IMR-90 (cell line): ENCODE results near the gene SKIL. TPM values are rescaled to one million over a fixed set of nuclear protein-coding genes. Genes with fewer than 3 reads are reported as not detected.

Experiments used
- ATAC-seq: fragments of 200-7000 bp; cut with Tn5 transposase; 2 replicates; pipeline ENCODE4 v1.9.1; 2020; ENCODE audit warnings: low read depth, mild to moderate bottlenecking, moderate library complexity
- BruUV-seq: library from RNA; stranded (reverse); fragments of 400-500 nt; replicated peaks from 2 replicates; lab custom pipeline; 2021; lab: Mats Ljungman, UMichigan
- CTCF ChIA-PET: fragments of 300-600 bp; formaldehyde crosslinking; extraction: SDS; loops from one replicate; lab custom pipeline; 2021; ENCODE audit warnings: antibody characterized with exemption; lab: Yijun Ruan, JAX
- POLR2A ChIA-PET: fragments of 300-600 bp; sonication (Branson Sonifier 250); formaldehyde crosslinking; loops from one replicate; lab custom pipeline; 2022; ENCODE audit warnings: antibody characterized with exemption; ENCODE audit not compliant: unreplicated experiment; lab: Charles Lee
- DNase-seq: peaks from one replicate; pipeline ENCODE4 v3.0.0; 2013
- H2AFZ ChIP-seq: replicated peaks from 2 replicates; pipeline ENCODE3; 2013; ENCODE audit warnings: low read length, mild to moderate bottlenecking; ENCODE audit not compliant: poor library complexity
- H2AK5ac ChIP-seq: 2 replicates; pipeline ENCODE4 v1.6.1; 2013; ENCODE audit warnings: low read depth, low read length, inconsistent platforms
- H2AK9ac ChIP-seq: replicated peaks from 2 replicates; pipeline ENCODE3; 2013; ENCODE audit warnings: mild to moderate bottlenecking, low read depth, low read length, moderate library complexity; ENCODE audit not compliant: poor library complexity
- H2BK120ac ChIP-seq: 2 replicates; pipeline ENCODE4 v1.6.1; 2013; ENCODE audit warnings: low read depth, low read length, inconsistent platforms
- H2BK15ac ChIP-seq: 3 replicates; pipeline ENCODE4 v1.6.1; 2013; ENCODE audit warnings: low read depth, low read length, inconsistent platforms
- H2BK20ac ChIP-seq: 2 replicates; pipeline ENCODE4 v1.6.1; 2013; ENCODE audit warnings: low read depth, mild to moderate bottlenecking, inconsistent platforms, low read length, moderate library complexity
- H2BK5ac ChIP-seq: 2 replicates; pipeline ENCODE4 v1.6.1; 2013; ENCODE audit warnings: mild to moderate bottlenecking, low read depth, low read length, inconsistent platforms; ENCODE audit not compliant: poor library complexity, severe bottlenecking
- H3K14ac ChIP-seq: replicated peaks from 2 replicates; pipeline ENCODE4 v1.6.1; 2013; ENCODE audit warnings: low read depth, low read length, inconsistent platforms
- H3K18ac ChIP-seq: 2 replicates; pipeline ENCODE4 v1.6.1; 2013; ENCODE audit warnings: low read depth, low read length, control low read depth
- H3K23ac ChIP-seq: 2 replicates; pipeline ENCODE4 v1.6.1; 2013; ENCODE audit warnings: low read depth, low read length, inconsistent platforms
- H3K27ac ChIP-seq: 2 replicates; pipeline ENCODE4 v1.5.1; 2013; ENCODE audit warnings: mild to moderate bottlenecking, control low read depth, low read length; ENCODE audit not compliant: insufficient read depth
- H3K27me3 ChIP-seq: 2 replicates; pipeline ENCODE4 v1.6.1; 2013; ENCODE audit warnings: low read length; ENCODE audit not compliant: control insufficient read depth, insufficient read depth
- H3K36me3 ChIP-seq: 2 replicates; pipeline ENCODE4 v1.6.1; 2013; ENCODE audit warnings: low read length, mixed read lengths; ENCODE audit not compliant: control insufficient read depth, insufficient read depth
- H3K4ac ChIP-seq: 2 replicates; pipeline ENCODE4 v1.6.1; 2013; ENCODE audit warnings: low read depth, low read length, inconsistent platforms
- H3K4me1 ChIP-seq: 2 replicates; pipeline ENCODE4 v1.6.1; 2013; ENCODE audit warnings: low read length, mixed read lengths; ENCODE audit not compliant: control insufficient read depth, insufficient read depth
- H3K4me2 ChIP-seq: 2 replicates; pipeline ENCODE4 v1.6.1; 2013; ENCODE audit warnings: low read depth, mild to moderate bottlenecking, control low read depth, low read length, moderate library complexity
- H3K4me3 ChIP-seq: 2 replicates; pipeline ENCODE4 v1.5.1; 2013; ENCODE audit warnings: low read depth, mild to moderate bottlenecking, control low read depth, low read length, moderate library complexity; ENCODE audit not compliant: insufficient read depth
- H3K56ac ChIP-seq: 2 replicates; pipeline ENCODE4 v1.6.1; 2013; ENCODE audit warnings: low read length, inconsistent platforms; ENCODE audit not compliant: insufficient read depth; ENCODE audit errors: extremely low read depth
- H3K79me1 ChIP-seq, 2 experiments: 2 replicates each; pipeline ENCODE4 v1.6.1; 2013; ENCODE audit warnings: low read length in 2 of 2, inconsistent platforms in 1 of 2, low read depth in 1 of 2
- H3K9ac ChIP-seq: 2 replicates; pipeline ENCODE4 v1.6.1; 2013; ENCODE audit warnings: low read depth, low read length, control low read depth
- H3K9me1 ChIP-seq: 2 replicates; pipeline ENCODE4 v1.6.1; 2013; ENCODE audit warnings: low read length, inconsistent platforms; ENCODE audit not compliant: insufficient read depth
- H3K9me3 ChIP-seq: 2 replicates; pipeline ENCODE4 v1.6.1; 2013; ENCODE audit warnings: low read length; ENCODE audit not compliant: control insufficient read depth, insufficient read depth
- H4K20me1 ChIP-seq: 2 replicates; pipeline ENCODE4 v1.6.1; 2013; ENCODE audit warnings: low read length, inconsistent platforms; ENCODE audit not compliant: insufficient read depth
- H4K5ac ChIP-seq: 2 replicates; pipeline ENCODE4 v1.6.1; 2013; ENCODE audit warnings: mild to moderate bottlenecking, low read depth, low read length, control low read depth
- H4K8ac ChIP-seq, 2 experiments: 2 replicates each; pipeline ENCODE4 v1.6.1; 2013; ENCODE audit warnings: low read depth in 2 of 2, low read length in 2 of 2, control low read depth in 1 of 2, inconsistent platforms in 1 of 2
- H4K91ac ChIP-seq: 2 replicates; pipeline ENCODE4 v1.6.1; 2013; ENCODE audit warnings: low read depth, low read length, inconsistent platforms; ENCODE audit not compliant: insufficient read depth
- BHLHE40 ChIP-seq: fragments of 150-350 bp; IDR thresholded peaks from 2 replicates; pipeline ENCODE4 v1.6.1; 2016; ENCODE audit warnings: mild to moderate bottlenecking, low read depth, low read length
- CEBPB ChIP-seq: IDR thresholded peaks from 2 replicates; pipeline ENCODE4 v1.6.1; 2012; ENCODE audit warnings: low read depth, low read length, improper control_type of control experiment
- CTCF ChIP-seq: conservative IDR thresholded peaks from 2 replicates; pipeline ENCODE4 v1.5.1; 2012; ENCODE audit warnings: mild to moderate bottlenecking, low read depth, low read length, improper control_type of control experiment
- ELK1 ChIP-seq: fragments of 150-350 bp; IDR thresholded peaks from 2 replicates; pipeline ENCODE4 v1.6.1; 2016; ENCODE audit warnings: low read depth, mild to moderate bottlenecking, low read length, moderate library complexity, borderline replicate concordance
- FOS ChIP-seq: fragments of 150-350 bp; IDR thresholded peaks from 2 replicates; pipeline ENCODE4 v1.6.1; 2016; ENCODE audit warnings: low read depth, low read length
- MAZ ChIP-seq: IDR thresholded peaks from 2 replicates; pipeline ENCODE4 v1.6.1; 2012; ENCODE audit warnings: low read depth, mild to moderate bottlenecking, low read length, improper control_type of control experiment, moderate library complexity, borderline replicate concordance
- MXI1 ChIP-seq: IDR thresholded peaks from 2 replicates; pipeline ENCODE4 v1.6.1; 2012; ENCODE audit warnings: low read depth, mild to moderate bottlenecking, low read length, moderate library complexity, borderline replicate concordance
- NFE2L2 ChIP-seq: fragments of 150-350 bp; IDR thresholded peaks from 2 replicates; pipeline ENCODE4 v1.6.1; 2016; ENCODE audit warnings: low read depth, mild to moderate bottlenecking, low read length
- POLR2A ChIP-seq: IDR thresholded peaks from 2 replicates; pipeline ENCODE4 v1.6.1; 2012; ENCODE audit warnings: mild to moderate bottlenecking, low read depth, low read length
- RAD21 ChIP-seq: IDR thresholded peaks from 2 replicates; pipeline ENCODE4 v1.6.1; 2012; ENCODE audit warnings: low read length, improper control_type of control experiment
- RCOR1 ChIP-seq: IDR thresholded peaks from 2 replicates; pipeline ENCODE4 v1.6.1; 2012; ENCODE audit warnings: mild to moderate bottlenecking, low read length, improper control_type of control experiment; ENCODE audit not compliant: insufficient replicate concordance
- RFX5 ChIP-seq: IDR thresholded peaks from 2 replicates; pipeline ENCODE4 v1.8.0; 2012; ENCODE audit warnings: low read depth, mild to moderate bottlenecking, low read length, moderate library complexity
- SMC3 ChIP-seq: fragments of 150-350 bp; IDR thresholded peaks from 2 replicates; pipeline ENCODE4 v1.6.1; 2016; ENCODE audit warnings: low read depth, mild to moderate bottlenecking, antibody characterized with exemption, low read length, moderate library complexity
- USF2 ChIP-seq: fragments of 150-350 bp; IDR thresholded peaks from 2 replicates; pipeline ENCODE4 v1.6.1; 2017; ENCODE audit warnings: mild to moderate bottlenecking, antibody characterized with exemption, low read length, low read depth
- WGBS, 2 experiments: methylation state at CpG; one replicate each; pipeline versions ENCODE4 v1.1.5 to v1.1.7; 2013; ENCODE audit warnings: missing lambda C conversion rate in 2 of 2; ENCODE audit not compliant: insufficient read length in 1 of 2; ENCODE audit errors: extremely low coverage in 2 of 2; 5-methylcytosine and 5-hydroxymethylcytosine counted together
- dilution Hi-C: fragments of 300-500 bp; cut with HindIII; formaldehyde crosslinking; loops from one replicate; pipeline ENCODE4 v1.14.3; 2018; ENCODE audit warnings: low sequenced_read_pairs; ENCODE audit not compliant: unreplicated experiment
- in situ Hi-C: fragments of 300-500 bp; cut with MboI; formaldehyde crosslinking; loops from 3 replicates; pipeline ENCODE4 v1.14.3; 2019; ENCODE audit warnings: low sequenced_read_pairs, inconsistent platforms, mixed read lengths
- intact Hi-C: fragments of 100-400 bp; cut with micrococcal nuclease; formaldehyde crosslinking; loops from 2 replicates; pipeline ENCODE4 v1.10.0; 2022
- polyA plus RNA-seq, 3 experiments: library from polyadenylated mRNA; depleted of rRNA; stranded (reverse); fragments of >200 nt; gene quantifications; 2 replicates each; pipeline ENCODE4 v1.2.3, GENCODE V29; 2012; ENCODE audit warnings: low replicate concordance in 1 of 3
- total RNA-seq: library from RNA; depleted of rRNA; stranded (reverse); fragments of >200 nt; gene quantifications from 2 replicates; pipeline ENCODE4 v1.2.3, GENCODE V29; 2012

SKIL gene
- total and polyA plus RNA-seq, 2 of the 4 experiments (the other 2 are of a cell fraction) = 9.2 to 55.9 TPM

GRCh38 chr3:170428095-170428494 is 70.6 kb downstream of the SKIL start:
- Histone ChIP-seq H4K20me1 (peaks cover 41% of the 10 kb centered on the region), H4K91ac (no peak overlapping the region), H2AFZ (no peak overlapping the region), H2BK120ac (no peak overlapping the region), H4K5ac (no peak overlapping the region), H3K56ac (no peak overlapping the region), H3K79me1 (peaks cover 9 to 51% of the 10 kb centered on the region in 2 experiments; a peak in 2 of 4 replicates), H3K14ac (no peak overlapping the region), H2BK5ac (no peak overlapping the region), H3K4me3 (no peak overlapping the region), H3K27ac (no peak overlapping the region), H3K9me1 (peaks cover 11% of the 10 kb centered on the region; the same call in 1 of the 2 replicates), H2BK20ac (no peak overlapping the region), H3K27me3 (no peaks in the 10 kb centered on the region), H3K9me3 (no peaks in the 10 kb centered on the region), H3K9ac (no peak overlapping the region), H2AK9ac (no peak overlapping the region), H3K4me2 (no peak overlapping the region), H3K36me3 (peaks cover 54% of the 10 kb centered on the region), H4K8ac (no peak overlapping the region), H3K4ac (no peak overlapping the region), H3K23ac (no peak overlapping the region), H3K4me1 (peaks cover 7% of the 10 kb centered on the region; the same call in 1 of the 2 replicates), H2AK5ac (no peak overlapping the region), H3K18ac (no peak overlapping the region), H2BK15ac (no peak overlapping the region)
- no CpG with 5 or more reads among the region's 2 CpGs for WGBS, 2 experiments
- DNase-seq = no peak
- CTCF ChIA-PET = interaction anchor here (1.0 kb wide), 1 partner anchor 384 kb away, joined by 7 read pairs; no protein-coding TSS in a partner anchor
- intact Hi-C loops (loop anchor here (5.0 kb wide), 1 partner anchor 194 kb away; no protein-coding TSS in a partner anchor), dilution Hi-C loops (no loop called here), in situ Hi-C loops (loop anchor here (10.0 kb wide), 1 partner anchor 267 kb away; no protein-coding TSS in a partner anchor)
- no peak for ATAC-seq
- TF ChIP-seq MXI1 = no peak
- no peak for TF ChIP-seq SMC3
- TF ChIP-seq POLR2A = no peak
- no peak for TF ChIP-seq RFX5
- TF ChIP-seq MAZ = no peak
- no peak for TF ChIP-seq RCOR1
- TF ChIP-seq ELK1 = no peak
- no peak for TF ChIP-seq BHLHE40
- no peak for TF ChIP-seq CTCF
- TF ChIP-seq RAD21 = no peak
- no peak for TF ChIP-seq FOS
- no peak for TF ChIP-seq NFE2L2
- no peak for TF ChIP-seq USF2
- no peak for TF ChIP-seq CEBPB
- BruUV-seq = no TSS peak
- POLR2A ChIA-PET = interaction anchor here (0.6 kb wide), 1 partner anchor 132 kb away, joined by 5 read pairs; no protein-coding TSS in a partner anchor
